Sigmoid colon (tissue), 7 donors: ENCODE data around the gene RRP1B. TPM values are rescaled to one million over a fixed set of nuclear protein-coding genes. Genes with fewer than 3 reads are reported as not detected.
A peak's percentile ranks its signal among the peaks of the same experiment; 100 is the strongest.
"Not testable (repeated sequence)": the region's sequence is repeated elsewhere in the genome, so short reads cannot be mapped to it uniquely, and the experiment has no call there.

Experiments
- DNase-seq: peaks from one replicate; pipeline ENCODE4 v3.0.0-alpha.2; 2019
- H3K27ac ChIP-seq, 4 donors: fragments of 200-600 bp; sonication (generic); one replicate each; pipeline ENCODE4 v1.5.1; 2016 to 2019; ENCODE audit warnings: mild to moderate bottlenecking in 1 of 4
- H3K27me3 ChIP-seq, 3 donors: fragments of 200-600 bp; sonication (generic); one replicate each; pipeline ENCODE4 v1.5.1; 2019; ENCODE audit warnings: mild to moderate bottlenecking in 1 of 3
- H3K36me3 ChIP-seq, 4 donors: fragments of 200-600 bp; sonication (generic); one replicate each; pipeline ENCODE4 v1.5.1; 2016 to 2019
- H3K4me1 ChIP-seq, 4 donors: fragments of 200-600 bp; sonication (generic); one replicate each; pipeline ENCODE4 v1.5.1; 2017 to 2019
- H3K4me3 ChIP-seq, 4 donors: fragments of 200-600 bp; sonication (generic); one replicate each; pipeline ENCODE4 v1.5.1; 2017 to 2019; ENCODE audit warnings: mild to moderate bottlenecking in 2 of 4, moderate library complexity in 1 of 4
- H3K9me3 ChIP-seq, 4 donors: fragments of 200-600 bp in 3 of 4; sonication (generic) in 3 of 4; one replicate each; pipeline versions ENCODE4 v1.5.1 to v1.6.1; 2013 to 2019
- CTCF ChIP-seq, 4 experiments: fragments of 450-650 bp in 3 of 4; fragments of 200-600 bp in 1 of 4; IDR thresholded peaks; one replicate each; pipeline ENCODE4 v1.5.1; 2016 to 2019; ENCODE audit warnings: antibody characterized with exemption in 4 of 4, mild to moderate bottlenecking in 3 of 4, moderate library complexity in 2 of 4
- EP300 ChIP-seq, 4 donors: sonication (generic); formaldehyde crosslinking; IDR thresholded peaks; one replicate each; pipeline ENCODE4 v1.6.1; 2017; ENCODE audit warnings: antibody characterized with exemption in 4 of 4
- POLR2A ChIP-seq, 2 donors: fragments of 450-650 bp; IDR thresholded peaks; one replicate each; pipeline ENCODE4 v1.6.1; 2016; ENCODE audit warnings: antibody characterized with exemption in 2 of 2, mild to moderate bottlenecking in 2 of 2, moderate library complexity in 2 of 2
- POLR2AphosphoS5 ChIP-seq, 4 donors: sonication (generic); formaldehyde crosslinking; IDR thresholded peaks; one replicate each; pipeline ENCODE4 v1.6.1; 2017; ENCODE audit warnings: antibody characterized with exemption in 4 of 4
- WGBS, 2 donors: extraction: QIAGEN DNeasy Blood & Tissue Kit; methylation state at CpG; one replicate each; pipeline ENCODE4 v1.1.7; 2013; 5-methylcytosine and 5-hydroxymethylcytosine counted together
- intact Hi-C: fragments of 100-400 bp; cut with DNase I; formaldehyde crosslinking; loops from one replicate; pipeline ENCODE4 v1.15.1; 2023
- polyA plus RNA-seq, 3 donors: library from polyadenylated mRNA; stranded (reverse); fragments of 200-250 nt; gene quantifications; one replicate each; pipeline ENCODE4 v1.2.3, GENCODE V29; 2013
- total RNA-seq, 4 donors: library from RNA; depleted of rRNA; stranded (reverse); fragments of >200 nt; gene quantifications; one replicate each; pipeline ENCODE4 v1.1.0, GENCODE V29; 2016
- donor health status: healthy with polysubstance abuse.
- donor health status: Bipolar disorder and iron deficiency.
- donor health status: healthy.

The RRP1B gene, protein sequence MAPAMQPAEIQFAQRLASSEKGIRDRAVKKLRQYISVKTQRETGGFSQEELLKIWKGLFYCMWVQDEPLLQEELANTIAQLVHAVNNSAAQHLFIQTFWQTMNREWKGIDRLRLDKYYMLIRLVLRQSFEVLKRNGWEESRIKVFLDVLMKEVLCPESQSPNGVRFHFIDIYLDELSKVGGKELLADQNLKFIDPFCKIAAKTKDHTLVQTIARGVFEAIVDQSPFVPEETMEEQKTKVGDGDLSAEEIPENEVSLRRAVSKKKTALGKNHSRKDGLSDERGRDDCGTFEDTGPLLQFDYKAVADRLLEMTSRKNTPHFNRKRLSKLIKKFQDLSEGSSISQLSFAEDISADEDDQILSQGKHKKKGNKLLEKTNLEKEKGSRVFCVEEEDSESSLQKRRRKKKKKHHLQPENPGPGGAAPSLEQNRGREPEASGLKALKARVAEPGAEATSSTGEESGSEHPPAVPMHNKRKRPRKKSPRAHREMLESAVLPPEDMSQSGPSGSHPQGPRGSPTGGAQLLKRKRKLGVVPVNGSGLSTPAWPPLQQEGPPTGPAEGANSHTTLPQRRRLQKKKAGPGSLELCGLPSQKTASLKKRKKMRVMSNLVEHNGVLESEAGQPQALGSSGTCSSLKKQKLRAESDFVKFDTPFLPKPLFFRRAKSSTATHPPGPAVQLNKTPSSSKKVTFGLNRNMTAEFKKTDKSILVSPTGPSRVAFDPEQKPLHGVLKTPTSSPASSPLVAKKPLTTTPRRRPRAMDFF
- total RNA-seq (10 to 100 TPM; 14.3 to 20.5 (median 17.6) TPM), polyA plus RNA-seq (10 to 100 TPM in 1 of 3 donors, 1 to 10 TPM in 2; 3.5 to 15.2 (median 3.6) TPM)

DNA sequence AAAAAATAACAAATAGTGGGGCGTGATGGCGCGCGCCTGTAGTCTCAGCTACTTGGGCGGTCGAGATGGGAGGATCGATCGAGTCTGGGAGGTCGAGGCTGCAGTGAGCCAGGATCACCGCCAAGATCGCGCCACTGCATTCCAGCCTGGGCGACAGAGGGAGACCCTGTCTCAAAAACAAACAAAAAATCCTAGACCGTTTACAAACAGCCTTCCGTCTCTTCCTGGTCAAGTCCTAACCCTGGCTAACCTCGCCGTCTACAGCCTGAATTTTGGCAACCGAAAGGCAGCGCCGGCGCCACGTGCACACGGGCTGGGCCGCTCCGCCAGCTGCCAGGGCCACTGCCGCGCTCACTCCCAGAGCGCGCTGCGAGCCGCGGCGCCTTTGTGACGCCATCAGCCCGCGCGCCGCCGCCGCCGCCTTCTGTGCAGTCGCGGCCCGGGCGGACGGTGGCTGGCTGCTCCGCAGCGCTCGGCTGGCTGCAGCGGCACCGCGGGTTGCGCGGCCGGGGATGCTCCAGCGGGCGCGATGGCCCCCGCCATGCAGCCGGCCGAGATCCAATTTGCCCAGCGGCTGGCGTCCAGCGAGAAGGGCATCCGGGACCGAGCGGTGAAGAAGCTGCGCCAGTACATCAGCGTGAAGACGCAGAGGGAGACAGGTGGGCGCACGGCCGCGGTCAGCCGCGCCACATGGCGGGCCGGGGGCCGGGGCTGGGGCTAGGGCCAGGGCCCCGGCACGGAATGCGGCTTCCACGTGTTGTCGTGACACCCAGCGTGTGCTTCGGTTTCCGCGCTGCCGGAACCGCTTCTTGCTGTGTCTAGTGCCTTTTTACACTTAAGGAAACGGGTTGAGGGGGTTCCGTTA lies at the start of gene RRP1B, which contains the start of gene HSF2BP:
Gene RRP1B (plus strand): TSS at position 425 of the 865 bp plus-strand sequence. CDS start 105 bp downstream, at position 530.
Gene HSF2BP (minus strand): TSS at position 353 of the 865 bp plus-strand sequence. CDS start 1,392 bp downstream, outside the sequence.
- Histone ChIP-seq H3K4me3 (peak within 1 kb of the TSS; percentile 84 to 96 (median 86)), H3K27ac (peak within 1 kb of the TSS; percentile 88 to 96 (median 91)), H3K4me1 (peaks cover 0 to 23% (median 18%) of the 10 kb centered on the region in 4 donors), H3K27me3 (no peaks in the 10 kb centered on the region), H3K9me3 (no peaks in the 10 kb centered on the region), H3K36me3 (peaks cover 0 to 22% (median 1%) of the 10 kb centered on the region in 4 donors)
- 9 to 10% methylated on average over 92 of the region's 92 CpGs for whole genome bisulfite sequencing, 2 donors
- DNase-seq, result peak; percentile 89
- TF ChIP-seq POLR2A (IDR thresholded peaks at IDR 0.05), result no peak
- peak in 3 of 4 donors; percentile 48 to 82 (median 73) for TF ChIP-seq POLR2AphosphoS5 (IDR thresholded peaks at IDR 0.05)
- intact Hi-C loops, result loop anchor here (2.0 kb wide), 2 partner anchors 57 to 69 kb away; no protein-coding TSS in a partner anchor

DNA sequence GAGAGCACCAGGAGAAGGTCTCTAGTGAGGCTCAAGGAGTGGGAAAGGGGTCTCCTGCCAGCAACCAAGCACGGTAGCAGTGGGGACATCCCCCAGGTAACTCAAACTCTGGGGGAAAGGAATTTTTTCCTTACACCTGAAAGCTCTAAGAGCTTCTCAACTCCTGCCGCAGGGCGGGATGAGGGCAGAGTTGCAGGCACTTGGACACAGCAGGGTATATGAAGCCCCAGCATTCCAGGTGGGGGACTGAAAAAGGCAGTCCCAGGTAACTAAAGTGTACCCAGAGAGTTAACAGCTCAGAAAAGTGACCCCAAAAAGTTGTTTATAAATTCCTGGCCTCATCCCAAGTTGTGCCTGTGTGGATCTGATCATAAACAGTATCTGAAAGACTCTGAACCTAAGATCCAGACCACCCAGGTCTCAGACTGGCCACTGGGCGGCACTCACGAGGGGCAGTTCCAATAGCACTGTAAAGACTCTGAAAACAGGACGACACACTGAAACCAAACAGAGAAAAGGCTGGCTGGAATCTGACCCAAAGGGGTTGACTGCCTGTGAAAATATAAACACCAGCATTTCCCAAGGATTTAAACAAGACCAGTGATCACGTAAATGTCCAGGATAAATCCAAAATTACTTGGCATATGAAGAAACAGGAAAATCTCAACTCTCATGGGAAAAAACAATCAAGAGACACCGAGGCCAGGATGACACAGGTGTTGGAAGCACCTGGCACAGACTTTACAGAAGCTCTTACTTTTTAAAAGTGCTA lies 47.6 kb upstream of the RRP1B start:
- DNase-seq, result peak; percentile 85
- Histone ChIP-seq H3K27ac (peak overlapping the region in 3 of 4 donors; percentile 17 to 59 (median 38)), H3K36me3 (no peaks in the 10 kb centered on the region), H3K27me3 (no peaks in the 10 kb centered on the region), H3K9me3 (no peaks in the 10 kb centered on the region), H3K4me3 (no peak overlapping the region), H3K4me1 (peaks cover 0 to 31% (median 20%) of the 10 kb centered on the region in 4 donors)
- 32 to 49% methylated on average over 8 of the region's 8 CpGs for WGBS, 2 donors
- TF ChIP-seq CTCF (IDR thresholded peaks at IDR 0.05) (peak; percentile 33 to 78 (median 66)), POLR2A (IDR thresholded peaks at IDR 0.05) (no peak)
- intact Hi-C loops, result no loop called here

DNA sequence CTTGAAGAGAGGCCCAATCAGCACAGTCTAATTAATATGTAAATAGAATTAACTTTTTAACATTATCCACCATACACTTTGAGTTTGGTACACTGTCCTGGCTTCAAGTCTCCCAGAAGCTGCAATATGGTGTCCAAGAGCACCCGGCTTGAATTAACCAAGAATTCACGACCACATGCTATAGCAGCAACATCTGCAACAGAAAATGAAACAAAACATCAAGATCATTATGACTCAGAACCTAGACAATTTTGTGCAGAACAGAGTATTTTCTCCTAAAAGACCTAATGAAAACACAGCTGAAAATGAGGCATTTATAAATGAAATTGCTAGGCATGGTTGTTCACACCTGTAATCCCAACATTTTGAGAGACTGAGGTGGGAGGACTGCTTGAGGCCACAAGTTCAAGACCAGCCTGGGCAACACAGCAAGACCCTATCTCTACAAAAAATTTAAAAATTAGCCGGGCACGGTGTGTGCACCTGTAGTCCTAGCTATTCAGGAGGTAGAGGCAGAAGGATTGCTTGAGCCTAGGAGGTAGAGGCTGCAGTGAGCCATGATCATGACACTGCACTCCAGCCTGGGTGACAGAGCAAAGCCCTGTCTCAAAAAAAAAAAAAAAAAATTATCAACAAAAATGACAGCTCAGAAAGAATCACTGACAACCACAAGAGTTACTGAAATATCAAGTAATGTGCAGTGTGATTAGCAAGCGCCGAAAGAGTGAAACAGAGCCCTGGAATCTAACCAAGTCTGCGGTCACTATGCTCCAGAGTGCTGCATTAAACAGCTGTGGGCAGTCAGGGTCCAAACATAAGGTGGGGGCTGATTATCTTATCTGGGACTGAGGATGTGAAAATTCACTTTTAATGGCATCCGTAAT lies 45.4 kb upstream of the RRP1B start:
- Histone ChIP-seq H3K27me3 (no peaks in the 10 kb centered on the region), H3K27ac (no peak overlapping the region), H3K9me3 (no peaks in the 10 kb centered on the region), H3K36me3 (no peaks in the 10 kb centered on the region), H3K4me3 (no peak overlapping the region), H3K4me1 (peaks cover 0 to 31% (median 20%) of the 10 kb centered on the region in 4 donors)
- no peak for TF ChIP-seq POLR2A (IDR thresholded peaks at IDR 0.05)
- no peak for TF ChIP-seq CTCF (IDR thresholded peaks at IDR 0.05)
- TF ChIP-seq EP300 (IDR thresholded peaks at IDR 0.05), result no peak
- no peak for TF ChIP-seq POLR2AphosphoS5 (IDR thresholded peaks at IDR 0.05)
- DNase-seq, result no peak
- intact Hi-C loops, result no loop called here
- 86 to 91% methylated on average over 8 of the region's 8 CpGs for WGBS, 2 donors

- no peaks in the 10 kb centered on the region for H3K27me3 ChIP-seq
- no peaks in the 10 kb centered on the region for H3K36me3 ChIP-seq
Measured at GRCh38 chr21:43614839-43615238, 44.5 kb upstream of the RRP1B start.

DNA sequence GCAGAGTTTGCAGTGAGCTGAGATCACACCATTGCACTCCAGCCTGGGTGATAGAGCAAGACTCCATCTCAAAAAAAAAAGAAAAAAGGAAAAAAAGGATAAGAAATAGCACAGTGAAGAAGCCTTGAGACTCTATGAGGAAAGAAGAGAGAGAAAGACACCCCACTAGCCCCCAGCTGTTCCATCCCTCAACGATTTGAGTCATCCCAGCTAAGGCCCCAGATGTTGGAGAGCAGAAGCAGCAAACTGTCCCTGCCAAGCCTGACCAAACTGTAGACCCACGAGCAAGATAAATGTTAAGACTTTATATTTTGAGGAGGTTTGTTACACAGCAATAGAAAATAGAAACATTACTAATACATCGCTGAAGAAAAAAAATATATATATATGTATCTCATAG lies 42.5 kb upstream of the RRP1B start:
- H3K36me3 ChIP-seq, H3K27ac ChIP-seq, H3K27me3 ChIP-seq, intact Hi-C loops, H3K4me3 ChIP-seq, DNase-seq, H3K9me3 ChIP-seq, H3K4me1 ChIP-seq: not testable (repeated sequence)
- WGBS, 2 donors, result 88 to 91% methylated on average over 3 of the region's 3 CpGs

More at GRCh38 chr21:43614839-43615238, 44.5 kb upstream of the RRP1B start:
- Histone ChIP-seq H3K9me3 (peaks cover 0 to 2% (median 0%) of the 10 kb centered on the region in 4 donors), H3K4me1 (peaks cover 0 to 25% (median 13%) of the 10 kb centered on the region in 4 donors), H3K4me3 (no peak overlapping the region), H3K27ac (no peak overlapping the region)
- TF ChIP-seq CTCF (IDR thresholded peaks at IDR 0.05), result no peak
- no peak for TF ChIP-seq EP300 (IDR thresholded peaks at IDR 0.05)
- TF ChIP-seq POLR2A (IDR thresholded peaks at IDR 0.05), result no peak
- no peak for TF ChIP-seq POLR2AphosphoS5 (IDR thresholded peaks at IDR 0.05)
- DNase-seq, result no peak
- intact Hi-C loops, result no loop called here
- 92 to 94% methylated on average over 5 of the region's 5 CpGs for WGBS, 2 donors
